Loucy (cell line): ENCODE measurements around the gene RPS6KA2.

Experiments
- H2AFZ ChIP-seq: fragments of 200-600 bp; sonication (generic); 2 replicates; pipeline ENCODE4 v1.6.0; 2016; ENCODE audit warnings: antibody characterized with exemption, mild to moderate bottlenecking, low read length, moderate library complexity
- H3F3A ChIP-seq: fragments of 200-600 bp; 2 replicates; pipeline ENCODE4 v1.6.0; 2016; ENCODE audit warnings: antibody characterized with exemption, low read depth, mild to moderate bottlenecking
- H3K27me3 ChIP-seq: fragments of 200-600 bp; sonication (generic); 2 replicates; pipeline ENCODE4 v1.6.1; 2014; ENCODE audit warnings: low read length, mild to moderate bottlenecking; ENCODE audit not compliant: insufficient read depth, poor library complexity, severe bottlenecking
- H3K36me3 ChIP-seq: fragments of 200-600 bp; sonication (generic); 2 replicates; pipeline ENCODE4 v1.6.1; 2016; ENCODE audit warnings: low read length; ENCODE audit not compliant: insufficient read depth
- H3K4me1 ChIP-seq: fragments of 200-600 bp; sonication (generic); 2 replicates; pipeline ENCODE4 v1.5.1; 2014; ENCODE audit warnings: low read length, mild to moderate bottlenecking; ENCODE audit not compliant: insufficient read depth, poor library complexity, severe bottlenecking
- H3K4me2 ChIP-seq: fragments of 200-600 bp; sonication (generic); 2 replicates; pipeline ENCODE4 v1.6.0; 2014; ENCODE audit warnings: antibody characterized with exemption, low read length, low read depth, mild to moderate bottlenecking; ENCODE audit not compliant: poor library complexity, severe bottlenecking
- H3K4me3 ChIP-seq: fragments of 200-600 bp; sonication (generic); 2 replicates; pipeline ENCODE4 v1.5.1; 2014; ENCODE audit warnings: low read length, mild to moderate bottlenecking, mixed read lengths; ENCODE audit not compliant: poor library complexity, severe bottlenecking
- H3K79me2 ChIP-seq: fragments of 200-600 bp; sonication (generic); 2 replicates; pipeline ENCODE4 v1.6.1; 2014; ENCODE audit warnings: low read length; ENCODE audit not compliant: insufficient read depth
- H3K9ac ChIP-seq: fragments of 200-600 bp; sonication (generic); 2 replicates; pipeline ENCODE4 v1.6.0; 2014; ENCODE audit warnings: mild to moderate bottlenecking, low read depth, low read length, moderate library complexity; ENCODE audit not compliant: poor library complexity, severe bottlenecking
- H3K9me2 ChIP-seq: fragments of 200-600 bp; sonication (generic); replicated peaks from 2 replicates; pipeline ENCODE4 v1.6.1; 2016; ENCODE audit warnings: low read depth, low read length, mixed read lengths
- H3K9me3 ChIP-seq: fragments of 200-600 bp; sonication (generic); 2 replicates; pipeline ENCODE4 v1.6.1; 2014; ENCODE audit warnings: mild to moderate bottlenecking, antibody characterized with exemption, low read length, low read depth; ENCODE audit not compliant: insufficient read depth
- H4K20me1 ChIP-seq: fragments of 200-600 bp; sonication (generic); 2 replicates; pipeline ENCODE4 v1.6.0; 2014; ENCODE audit warnings: antibody characterized with exemption, low read length, mild to moderate bottlenecking; ENCODE audit not compliant: insufficient read depth, poor library complexity, severe bottlenecking
- CTCF ChIP-seq: fragments of 200-600 bp; sonication (generic); conservative IDR thresholded peaks from 2 replicates; pipeline ENCODE4 v1.5.1; 2014; ENCODE audit warnings: mild to moderate bottlenecking, antibody characterized with exemption, low read length
- EZH2phosphoT487 ChIP-seq: fragments of 200-600 bp; IDR thresholded peaks from 2 replicates; pipeline ENCODE4 v1.6.1; 2018; ENCODE audit warnings: antibody characterized with exemption, mild to moderate bottlenecking, moderate library complexity, borderline replicate concordance

Gene RPS6KA2

GRCh38 chr6:166570929-166571713 lies 55.9 kb downstream of the RPS6KA2 start:
- Histone ChIP-seq H4K20me1 (no peaks in the 10 kb centered on the region), H3K9ac (no peak overlapping the region), H3K4me2 (no peak overlapping the region), H3K79me2 (no peaks in the 10 kb centered on the region), H3F3A (no peaks in the 10 kb centered on the region), H3K9me3 (peaks cover 5% of the 10 kb centered on the region; the same call in 1 of the 2 replicates), H3K36me3 (no peaks in the 10 kb centered on the region), H3K4me3 (no peak overlapping the region), H3K4me1 (no peaks in the 10 kb centered on the region), H3K27me3 (no peaks in the 10 kb centered on the region), H2AFZ (no peak overlapping the region), H3K9me2 (no peaks in the 10 kb centered on the region)
- TF ChIP-seq EZH2phosphoT487, result no peak
- TF ChIP-seq CTCF, result no peak

- no peaks in the 10 kb centered on the region for H3K36me3 ChIP-seq
- no peaks in the 10 kb centered on the region for H3K27me3 ChIP-seq
- no peak overlapping the region for H3K4me2 ChIP-seq
- H3K4me3 ChIP-seq, result no peak overlapping the region
- no peaks in the 10 kb centered on the region for H3K79me2 ChIP-seq
- no peaks in the 10 kb centered on the region for H4K20me1 ChIP-seq
- no peaks in the 10 kb centered on the region for H3K4me1 ChIP-seq
- no peak overlapping the region for H3K9ac ChIP-seq
- H3F3A ChIP-seq, result no peaks in the 10 kb centered on the region
- H3K9me2 ChIP-seq, result no peaks in the 10 kb centered on the region
- no peak for TF ChIP-seq EZH2phosphoT487
- no peak for TF ChIP-seq CTCF
- no peak overlapping the region for H2AFZ ChIP-seq
- H3K9me3 ChIP-seq, result no peaks in the 10 kb centered on the region
Observed at GRCh38 chr6:166569206-166569605, 57.8 kb downstream of the RPS6KA2 start.

GRCh38 chr6:166567813-166568212 lies 59.2 kb downstream of the RPS6KA2 start:
- no peaks in the 10 kb centered on the region for H3K27me3 ChIP-seq
- H3K4me3 ChIP-seq, result no peak overlapping the region
- TF ChIP-seq EZH2phosphoT487 (no peak), CTCF (no peak)
- H3K79me2 ChIP-seq, result no peaks in the 10 kb centered on the region
- H4K20me1 ChIP-seq, result no peaks in the 10 kb centered on the region
- H2AFZ ChIP-seq, result no peak overlapping the region
- H3K4me2 ChIP-seq, result no peak overlapping the region
- no peak overlapping the region for H3K9ac ChIP-seq
- no peaks in the 10 kb centered on the region for H3F3A ChIP-seq
- H3K4me1 ChIP-seq, result no peaks in the 10 kb centered on the region
- H3K9me3 ChIP-seq, result no peaks in the 10 kb centered on the region
- H3K9me2 ChIP-seq, result no peaks in the 10 kb centered on the region
- H3K36me3 ChIP-seq, result no peaks in the 10 kb centered on the region
